ENCODE results near the gene TRAM2. TPM values are rescaled to one million over a fixed set of nuclear protein-coding genes. Genes with fewer than 3 reads are reported as not detected.

TRAM2 gene
- total RNA-seq, 1 donor from 2014 or later = 22.1 TPM

- H3K4me1 Mint-ChIP-seq = peaks cover 21% of the 10 kb centered on the region
- H3K4me3 Mint-ChIP-seq = no peak overlapping the region
- H3K9me3 Mint-ChIP-seq = no peaks in the 10 kb centered on the region
These were observed 18.4 kb downstream of the TRAM2 start for GRCh38 chr6:52558266-52559000.

GRCh38 chr6:52557389-52558265 is 19.2 kb downstream of the TRAM2 start:
- no peak for DNase-seq (ENCODE audit: low spot score in 2 of 2, unreplicated experiment in 2 of 2)

More at GRCh38 chr6:52558266-52559000, 18.4 kb downstream of the TRAM2 start:
- TF ChIP-seq, protein P1, sequence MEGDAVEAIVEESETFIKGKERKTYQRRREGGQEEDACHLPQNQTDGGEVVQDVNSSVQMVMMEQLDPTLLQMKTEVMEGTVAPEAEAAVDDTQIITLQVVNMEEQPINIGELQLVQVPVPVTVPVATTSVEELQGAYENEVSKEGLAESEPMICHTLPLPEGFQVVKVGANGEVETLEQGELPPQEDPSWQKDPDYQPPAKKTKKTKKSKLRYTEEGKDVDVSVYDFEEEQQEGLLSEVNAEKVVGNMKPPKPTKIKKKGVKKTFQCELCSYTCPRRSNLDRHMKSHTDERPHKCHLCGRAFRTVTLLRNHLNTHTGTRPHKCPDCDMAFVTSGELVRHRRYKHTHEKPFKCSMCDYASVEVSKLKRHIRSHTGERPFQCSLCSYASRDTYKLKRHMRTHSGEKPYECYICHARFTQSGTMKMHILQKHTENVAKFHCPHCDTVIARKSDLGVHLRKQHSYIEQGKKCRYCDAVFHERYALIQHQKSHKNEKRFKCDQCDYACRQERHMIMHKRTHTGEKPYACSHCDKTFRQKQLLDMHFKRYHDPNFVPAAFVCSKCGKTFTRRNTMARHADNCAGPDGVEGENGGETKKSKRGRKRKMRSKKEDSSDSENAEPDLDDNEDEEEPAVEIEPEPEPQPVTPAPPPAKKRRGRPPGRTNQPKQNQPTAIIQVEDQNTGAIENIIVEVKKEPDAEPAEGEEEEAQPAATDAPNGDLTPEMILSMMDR (IDR thresholded peaks at IDR 0.05; ENCODE audit: unreplicated experiment) = no peak
- no peak overlapping the region for H3K27ac Mint-ChIP-seq
- no peak for DNase-seq (ENCODE audit: low spot score in 2 of 2, unreplicated experiment in 2 of 2)
- H3K36me3 Mint-ChIP-seq = no peaks in the 10 kb centered on the region
- H3K27me3 Mint-ChIP-seq (ENCODE audit: low read depth) = no peaks in the 10 kb centered on the region

DNA sequence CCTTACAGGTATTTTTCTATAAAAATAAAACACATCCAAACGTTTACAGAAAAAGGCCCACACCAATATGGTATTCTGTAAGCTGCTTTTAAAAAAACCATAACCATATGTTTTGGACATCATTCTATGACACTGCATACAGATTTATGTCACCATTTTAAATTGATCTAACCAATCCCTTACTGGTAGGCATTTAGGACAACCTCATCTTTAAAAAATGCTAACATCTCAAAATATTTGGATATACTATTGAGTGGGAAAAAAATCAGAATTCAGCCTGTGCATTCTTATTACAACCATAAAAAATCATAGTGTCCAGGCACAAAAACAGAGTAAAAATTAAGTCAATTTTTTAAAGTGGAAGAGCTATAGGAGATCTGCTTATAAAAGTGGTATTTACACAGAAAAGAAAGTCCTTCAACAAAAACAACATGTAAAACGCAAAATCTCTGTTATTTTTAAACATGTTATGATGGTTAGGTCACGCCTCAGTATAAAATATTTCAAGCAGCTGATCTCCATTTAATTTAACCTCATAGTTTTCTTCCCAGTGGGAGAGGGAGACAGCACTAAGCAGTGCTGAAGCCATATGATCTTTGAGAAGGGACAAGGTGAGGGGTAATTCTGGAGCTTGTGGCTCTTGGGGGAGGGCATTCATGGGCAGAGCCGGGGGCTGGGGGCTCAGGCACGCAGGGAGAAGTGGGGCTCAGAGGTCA is 21.2 kb downstream of the TRAM2 start:
- Mint-ChIP-seq H3K27ac (peak overlapping the region; percentile 88), H3K27me3 (ENCODE audit: low read depth) (no peaks in the 10 kb centered on the region), H3K4me1 (peaks cover 42% of the 10 kb centered on the region), H3K9me3 (no peaks in the 10 kb centered on the region), H3K36me3 (no peaks in the 10 kb centered on the region), H3K4me3 (no peak overlapping the region)
- TF ChIP-seq, protein P1 (IDR thresholded peaks at IDR 0.05; ENCODE audit: unreplicated experiment) = no peak
- DNase-seq (ENCODE audit: low spot score in 2 of 2, unreplicated experiment in 2 of 2) = no peak

More at GRCh38 chr6:52557389-52558265, 19.2 kb downstream of the TRAM2 start:
- H3K27me3 Mint-ChIP-seq (ENCODE audit: low read depth) = no peaks in the 10 kb centered on the region
- TF ChIP-seq, protein P1 (IDR thresholded peaks at IDR 0.05; ENCODE audit: unreplicated experiment) = no peak
- no peaks in the 10 kb centered on the region for H3K9me3 Mint-ChIP-seq
- H3K27ac Mint-ChIP-seq = peak overlapping the region; percentile 72
- H3K4me3 Mint-ChIP-seq = no peak overlapping the region
- no peaks in the 10 kb centered on the region for H3K36me3 Mint-ChIP-seq
- peaks cover 22% of the 10 kb centered on the region for H3K4me1 Mint-ChIP-seq

DNA sequence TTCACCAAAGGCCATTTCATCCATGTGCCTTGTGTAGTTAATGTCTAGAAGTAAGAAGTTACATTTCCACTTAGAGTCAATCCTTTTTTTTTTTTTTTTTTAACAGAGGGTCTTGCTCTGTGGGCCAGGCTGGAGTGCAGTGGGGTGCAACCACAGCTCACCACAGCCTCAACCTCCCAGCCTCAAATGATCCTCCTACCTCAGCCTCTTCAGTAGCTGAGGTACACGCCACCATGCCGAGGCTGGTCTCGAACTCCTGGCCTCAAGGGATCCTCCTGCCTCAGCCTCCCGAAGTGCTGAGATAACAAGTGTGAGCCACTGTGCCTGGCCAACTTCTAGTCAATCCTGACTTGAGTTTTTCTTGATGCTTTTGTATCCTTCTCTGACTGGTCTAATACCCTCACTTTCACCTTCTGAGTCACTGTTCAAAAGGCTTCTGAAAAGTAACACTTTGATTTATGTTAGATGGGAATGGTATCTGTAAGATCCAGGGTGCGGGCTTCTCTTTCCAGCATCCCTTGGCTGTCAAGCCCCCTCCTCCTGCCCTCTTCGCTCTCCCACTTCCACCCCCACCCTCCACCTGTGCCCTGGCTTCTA is 22.1 kb downstream of the TRAM2 start:
- TF ChIP-seq, protein P1 (IDR thresholded peaks at IDR 0.05; ENCODE audit: unreplicated experiment) = no peak
- no peak overlapping the region for H3K27ac Mint-ChIP-seq
- no peak overlapping the region for H3K4me3 Mint-ChIP-seq
- no peak for DNase-seq (ENCODE audit: low spot score in 2 of 2, unreplicated experiment in 2 of 2)
- H3K9me3 Mint-ChIP-seq = no peaks in the 10 kb centered on the region
- H3K27me3 Mint-ChIP-seq (ENCODE audit: low read depth) = no peaks in the 10 kb centered on the region
- H3K36me3 Mint-ChIP-seq = no peaks in the 10 kb centered on the region
- H3K4me1 Mint-ChIP-seq = peaks cover 47% of the 10 kb centered on the region

DNA sequence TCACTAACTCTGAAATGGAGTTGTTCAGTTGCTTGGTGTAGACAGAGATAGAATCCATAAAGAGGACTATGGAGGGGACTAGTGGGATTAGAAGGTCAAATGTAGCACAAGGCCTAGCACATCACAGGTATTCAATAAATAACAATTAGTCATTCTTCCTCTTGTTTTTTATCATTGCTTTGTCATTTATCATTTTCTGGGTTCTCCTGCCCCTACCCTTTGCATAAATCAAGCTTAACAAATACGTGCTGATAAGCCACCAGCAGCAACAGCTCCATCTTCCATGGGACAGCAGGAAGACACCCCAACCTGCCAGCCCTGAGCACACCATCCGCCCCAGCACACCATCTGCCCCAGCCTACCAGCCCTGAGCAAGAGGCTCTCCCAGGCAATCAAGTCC is 23.1 kb downstream of the TRAM2 start:
- H3K9me3 Mint-ChIP-seq = no peaks in the 10 kb centered on the region
- H3K4me1 Mint-ChIP-seq = peaks cover 54% of the 10 kb centered on the region
- no peak overlapping the region for H3K27ac Mint-ChIP-seq
- TF ChIP-seq, protein P1 (IDR thresholded peaks at IDR 0.05; ENCODE audit: unreplicated experiment) = no peak
- no peaks in the 10 kb centered on the region for H3K36me3 Mint-ChIP-seq
- no peak for DNase-seq (ENCODE audit: low spot score in 2 of 2, unreplicated experiment in 2 of 2)
- no peaks in the 10 kb centered on the region for H3K27me3 Mint-ChIP-seq (ENCODE audit: low read depth)
- no peak overlapping the region for H3K4me3 Mint-ChIP-seq

Measured in mesothelial cell of epicardium (in vitro differentiated cells).